Heart left ventricle (tissue), 16 donors: Measurements from ENCODE around the gene PLOD1. TPM values are rescaled to one million over a fixed set of nuclear protein-coding genes. Genes with fewer than 3 reads are reported as not detected.
"Not testable (repeated sequence)": the region's sequence is repeated elsewhere in the genome, so short reads cannot be mapped to it uniquely, and the experiment has no call there.

Experiments used
- ATAC-seq, 4 donors: fragments of 200-7000 bp; cut with Tn5 transposase; one replicate each; pipeline ENCODE4 v1.9.1; 2020 to 2022; ENCODE audit warnings: moderate library complexity in 4 of 4, mild to moderate bottlenecking in 3 of 4, moderate number of reproducible peaks in 1 of 4
- DNase-seq, 5 donors: peaks; one replicate each; pipeline ENCODE4 v3.0.0-alpha.2; 2020
- H3K27ac ChIP-seq, 12 donors: fragments of 200-600 bp; sonication (generic) in 4 of 12; one replicate each; pipeline versions ENCODE4 v1.5.0 to v1.8.0; 2016 to 2022; ENCODE audit warnings: mild to moderate bottlenecking in 2 of 12
- H3K27me3 ChIP-seq, 9 donors: fragments of 200-600 bp; sonication (generic) in 2 of 9; one replicate each; pipeline versions ENCODE4 v1.5.1 to v1.8.0; 2016 to 2022; ENCODE audit warnings: mild to moderate bottlenecking in 3 of 9
- H3K36me3 ChIP-seq, 9 donors: fragments of 200-600 bp; sonication (generic) in 2 of 9; one replicate each; pipeline versions ENCODE4 v1.5.0 to v1.8.0; 2018 to 2022; ENCODE audit warnings: mild to moderate bottlenecking in 2 of 9
- H3K4me1 ChIP-seq, 12 donors: fragments of 200-600 bp; sonication (generic) in 4 of 12; one replicate each; pipeline versions ENCODE4 v1.5.0 to v1.8.0; 2016 to 2022; ENCODE audit warnings: mild to moderate bottlenecking in 3 of 12
- H3K4me3 ChIP-seq, 12 donors: fragments of 200-600 bp; sonication (generic) in 4 of 12; one replicate each; pipeline versions ENCODE4 v1.5.0 to v1.8.0; 2017 to 2022; ENCODE audit warnings: mild to moderate bottlenecking in 9 of 12, moderate library complexity in 4 of 12
- H3K9me3 ChIP-seq, 12 donors: fragments of 200-600 bp; sonication (generic) in 4 of 12; one replicate each; pipeline versions ENCODE4 v1.5.0 to v1.8.0; 2016 to 2022; ENCODE audit warnings: mild to moderate bottlenecking in 1 of 12
- CTCF ChIP-seq, 12 donors: fragments of 200-600 bp; sonication (generic) in 4 of 12; IDR thresholded peaks; one replicate each; pipeline versions ENCODE4 v1.5.0 to v1.8.0; 2018 to 2022; ENCODE audit warnings: antibody characterized with exemption in 12 of 12, mild to moderate bottlenecking in 5 of 12
- POLR2A ChIP-seq, 2 donors: fragments of 450-650 bp; IDR thresholded peaks; one replicate each; pipeline ENCODE4 v1.6.1; 2017; ENCODE audit warnings: antibody characterized with exemption in 2 of 2, mild to moderate bottlenecking in 2 of 2, moderate library complexity in 2 of 2
- WGBS, 4 donors: extraction: QIAGEN DNeasy Blood & Tissue Kit in 2 of 4; methylation state at CpG; one replicate each; pipeline versions ENCODE4 v1.1.5 to v1.1.7; 2013 to 2018; 5-methylcytosine and 5-hydroxymethylcytosine counted together
- intact Hi-C, 10 donors: fragments of 100-400 bp; cut with DNase I; formaldehyde crosslinking; loops; one replicate each; pipeline versions ENCODE4 v1.11.1 to v1.14.2; 2022
- polyA plus RNA-seq, 2 donors: library from polyadenylated mRNA; stranded (reverse); fragments of 200-250 nt; gene quantifications; one replicate each; pipeline ENCODE4 v1.2.3, GENCODE V29; 2013
- total RNA-seq, 9 donors: library from RNA; depleted of rRNA in 2 of 9; stranded (reverse); fragments of >200 nt in 2 of 9; fragmentation: NEBNext Ultra II Directional in 3 of 9; extraction: Animal tissue kit (Norgen Biotek cat#: 25700) in 3 of 9; gene quantifications; one replicate each; pipeline versions ENCODE4 v1.1.0 to v1.2.4, GENCODE V29; 2016 to 2023
- donor health status: ischemic (EF 13 %, LVEDD 7.1; RV severe dilation, severe dysfunction).
- donor health status: healthy with polysubstance abuse.
- donor health status: DM: no; HTN: yes; CAD: no.
- donor health status: DM: no; HTN: no; CAD: no.
- donor health status: ischemic (EF 25% LVEDD 6.9; RV normal size, moderate dysfunction).
- donor health status: ischemic (EF 25% LVEDD 5.7; RV mildly dilated, moderate dysfunction).
- donor health status: healthy.
- donor health status: DM: yes; HTN: yes; CAD: no.
- donor health status: ischemic (EF 35%, LVEDD 5.7; RV mildly dilated, moderate dysfunction).
- donor health status: nonischemic (EF 11% LVEDD 7.7; RV severe dilation, severe dysfunction).
- donor health status: DM: yes; HTN: yes; CAD: no.
- donor health status: PGD.
- donor health status: ischemic (EF 29% LVEDD 5.4; RV normal size, mild dysfunction).
- donor health status: nonischemic (EF 23%, LVEDD 6.1; RV moderate dilation, normal function).

The PLOD1 gene
- total and polyA plus RNA-seq, 11 donors: 37.5 to 108 (median 50.1) TPM

DNA sequence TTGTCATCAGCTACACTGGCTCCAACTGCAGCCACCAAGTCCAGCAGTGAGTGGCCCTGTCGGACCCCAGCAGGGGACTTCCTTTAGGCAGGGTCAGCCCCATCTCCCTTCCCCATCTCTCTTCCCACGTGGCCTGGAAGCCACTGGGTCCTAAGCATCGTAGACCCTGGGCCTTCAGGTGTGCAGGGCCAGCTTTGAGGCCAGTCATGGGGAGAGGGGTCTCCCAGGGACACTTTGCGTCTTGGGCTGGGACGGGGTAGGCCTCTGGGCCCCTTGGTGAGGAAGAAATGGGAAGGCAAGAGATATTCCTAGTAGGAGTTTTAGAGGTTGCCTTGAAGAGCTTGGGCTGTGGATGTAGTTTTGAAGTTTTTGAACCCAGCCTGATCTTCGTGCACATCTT, 72.7 kb downstream of the PLOD1 start:
- Histone ChIP-seq H3K36me3 (peaks cover 14 to 93% (median 88%) of the 10 kb centered on the region in 9 donors), H3K9me3 (no peaks in the 10 kb centered on the region), H3K27ac (no peak overlapping the region), H3K27me3 (no peaks in the 10 kb centered on the region), H3K4me1 (peaks cover 0 to 25% (median 4%) of the 10 kb centered on the region in 12 donors), H3K4me3 (no peak overlapping the region)
- ATAC-seq (no peak), DNase-seq (no peak)
- TF ChIP-seq CTCF (IDR thresholded peaks at IDR 0.05) (no peak), POLR2A (IDR thresholded peaks at IDR 0.05) (no peak)
- intact Hi-C loops: no loop called here
- 81 to 94% (median 93%) methylated on average over 6 of the region's 6 CpGs for WGBS, 4 donors

DNA sequence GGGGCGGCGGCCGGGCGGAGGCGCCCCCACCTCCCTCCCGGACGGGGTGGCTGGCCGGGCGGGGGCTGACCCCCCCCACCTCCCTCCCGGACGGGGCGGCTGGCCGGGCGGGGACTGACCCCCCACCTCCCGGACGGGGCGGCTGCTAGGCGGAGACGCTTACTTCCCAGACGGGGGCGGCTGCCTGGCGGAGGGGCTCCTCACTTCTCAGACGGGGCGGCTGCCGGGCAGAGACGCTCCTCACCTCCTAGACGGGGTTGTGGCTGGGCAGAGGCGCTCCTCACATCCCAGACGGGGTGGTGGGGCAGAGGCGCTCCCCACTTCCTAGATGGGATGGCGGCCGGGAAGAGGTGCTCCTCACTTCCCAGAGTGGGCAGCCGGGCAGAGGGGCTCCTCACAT, 73.8 kb downstream of the PLOD1 start:
- Histone ChIP-seq H3K4me1 (peaks cover 0 to 29% (median 7%) of the 10 kb centered on the region in 12 donors), H3K36me3 (peaks cover 13 to 93% (median 87%) of the 10 kb centered on the region in 9 donors)
- intact Hi-C loops, DNase-seq, H3K4me3 ChIP-seq, H3K27ac ChIP-seq, ATAC-seq, H3K27me3 ChIP-seq, H3K9me3 ChIP-seq: not testable (repeated sequence)
- WGBS, 4 donors: 84 to 96% (median 91%) methylated on average over 10 to 33 of the region's 33 CpGs

DNA sequence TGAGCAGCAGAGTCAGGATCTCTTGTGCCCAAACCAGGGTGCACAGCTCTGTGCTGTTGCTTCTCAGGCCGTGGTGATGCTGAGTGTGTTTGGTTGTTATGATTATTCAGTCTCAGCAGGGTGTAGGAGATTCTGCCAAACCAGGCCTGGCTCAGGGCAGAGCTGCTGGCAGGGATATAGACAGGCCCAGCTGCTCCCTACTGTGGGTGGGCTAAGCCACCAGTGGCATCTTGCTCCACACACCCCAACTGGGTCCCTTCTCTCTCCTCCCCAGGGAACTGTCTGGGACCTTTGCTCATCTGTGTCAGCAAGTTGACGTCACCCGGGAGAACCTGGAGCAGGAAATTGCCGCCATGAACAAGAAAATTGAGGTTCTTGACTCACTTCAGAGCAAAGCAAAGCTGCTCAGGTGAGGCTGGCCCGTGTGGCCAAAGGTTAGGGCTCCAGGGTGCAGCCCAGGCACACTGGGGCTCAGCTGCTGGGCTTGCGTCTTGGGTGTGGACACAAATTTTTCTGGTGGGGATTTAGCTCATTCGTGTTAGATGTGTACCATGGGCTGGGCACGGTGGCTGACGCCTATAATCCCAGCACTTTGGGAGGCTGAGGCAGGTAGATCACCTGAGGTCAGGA, 74.9 kb downstream of the PLOD1 start:
- ATAC-seq (no peak), DNase-seq (no peak)
- Histone ChIP-seq H3K27ac (no peak overlapping the region), H3K27me3 (no peaks in the 10 kb centered on the region), H3K4me1 (peaks cover 0 to 35% (median 11%) of the 10 kb centered on the region in 12 donors), H3K4me3 (no peak overlapping the region), H3K36me3 (peaks cover 13 to 89% (median 80%) of the 10 kb centered on the region in 9 donors), H3K9me3 (no peaks in the 10 kb centered on the region)
- intact Hi-C loops: no loop called here
- WGBS, 4 donors: 87 to 95% (median 91%) methylated on average over 9 of the region's 9 CpGs
- TF ChIP-seq CTCF (IDR thresholded peaks at IDR 0.05) (no peak), POLR2A (IDR thresholded peaks at IDR 0.05) (no peak)

DNA sequence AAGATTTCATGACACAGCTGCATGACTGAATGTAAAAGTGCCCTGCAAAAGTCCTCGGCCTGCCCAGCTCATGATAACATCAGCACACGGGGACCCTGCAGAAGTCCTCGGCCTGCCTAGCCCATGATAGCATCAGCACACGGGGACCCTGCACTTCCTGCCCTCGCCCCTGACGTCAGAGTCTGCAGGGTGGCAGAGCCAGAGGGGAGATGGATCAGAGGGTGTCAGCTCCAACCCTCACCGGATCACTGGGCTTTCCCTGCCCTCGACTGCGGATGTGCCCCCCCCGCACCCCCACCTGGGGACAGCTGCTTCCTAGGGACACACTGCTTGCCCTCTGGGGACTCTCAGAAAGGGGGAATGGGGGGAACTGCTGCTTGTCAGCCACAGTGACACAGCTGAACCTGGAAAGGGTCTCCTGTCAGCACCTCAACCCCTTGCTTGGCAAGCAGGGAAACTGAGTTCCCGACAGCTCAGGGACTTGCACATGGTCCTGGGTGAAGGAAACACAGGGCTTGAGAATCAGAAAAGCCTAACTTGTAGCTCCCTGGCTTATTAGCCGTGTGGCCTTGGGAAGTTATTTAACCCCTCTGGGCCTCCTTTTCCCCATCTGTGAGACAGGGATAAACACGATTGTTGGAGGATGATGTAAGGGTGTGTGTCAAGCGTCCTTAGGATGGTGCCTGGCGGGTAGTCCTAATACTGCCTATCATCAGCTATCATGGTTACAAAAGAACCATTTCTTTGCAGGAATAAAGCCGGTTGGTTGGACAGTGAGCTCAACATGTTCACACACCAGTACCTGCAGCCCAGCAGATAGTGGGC, 76.4 kb downstream of the PLOD1 start:
- H3K36me3 ChIP-seq: peaks cover 13 to 76% (median 65%) of the 10 kb centered on the region in 9 donors
- H3K4me1 ChIP-seq: peaks cover 0 to 31% (median 11%) of the 10 kb centered on the region in 12 donors
- DNase-seq (no peak), ATAC-seq (no peak)
- WGBS, 4 donors: 77 to 85% (median 80%) methylated on average over 11 to 16 of the region's 16 CpGs
- H3K27ac ChIP-seq: no peak overlapping the region
- intact Hi-C loops: no loop called here
- TF ChIP-seq CTCF (IDR thresholded peaks at IDR 0.05) (no peak), POLR2A (IDR thresholded peaks at IDR 0.05) (no peak)
- no peak overlapping the region for H3K4me3 ChIP-seq
- no peaks in the 10 kb centered on the region for H3K9me3 ChIP-seq
- no peaks in the 10 kb centered on the region for H3K27me3 ChIP-seq
